ENCODE measurements around the gene LINC00237.

LINC00237 gene

DNA sequence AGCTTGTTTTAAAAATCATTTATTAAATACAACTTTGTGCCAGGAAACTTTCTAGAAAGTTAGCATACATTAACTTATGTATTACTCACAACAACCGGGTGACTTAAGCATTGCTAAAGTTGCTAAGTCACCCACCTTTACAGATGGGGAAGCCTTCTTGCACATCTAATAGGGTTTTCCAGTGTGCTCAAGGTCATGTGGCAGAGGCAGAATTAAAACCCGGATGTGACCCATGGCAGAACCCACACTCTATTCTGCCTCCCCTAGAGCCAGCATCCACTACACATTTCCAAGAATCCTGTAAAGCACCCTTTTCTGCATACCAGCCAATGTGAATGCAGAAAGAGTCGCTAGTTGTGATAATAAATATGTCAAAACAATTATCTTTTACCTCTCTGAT, 13.4 kb downstream of the LINC00237 start:
- DNase-seq = no peak

DNA sequence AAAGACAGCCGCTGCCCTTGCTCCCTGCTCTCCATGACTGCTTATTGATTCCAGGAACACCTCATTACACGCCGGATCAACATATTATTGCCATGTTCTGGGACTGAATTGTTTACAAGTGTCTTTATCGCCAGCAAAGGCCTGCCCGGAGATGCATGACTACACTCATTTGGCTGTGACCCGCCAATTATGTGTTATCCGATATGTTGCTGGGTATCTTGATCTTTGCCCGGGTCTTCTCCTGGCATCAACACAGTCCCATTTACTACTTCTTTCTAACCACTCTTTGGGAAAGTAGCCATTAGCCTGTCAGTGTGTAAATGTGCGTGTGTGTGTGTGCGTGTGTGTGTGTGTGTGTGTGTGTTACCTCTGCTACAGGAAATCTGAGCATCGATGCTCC, 15.4 kb downstream of the LINC00237 start:
- DNase-seq = no peak

GRCh38 chr20:21090111-21090618, 16.0 kb downstream of the LINC00237 start:
- no peak for DNase-seq

GRCh38 chr20:21089391-21089790, 16.8 kb downstream of the LINC00237 start:
- DNase-seq = no peak

DNA sequence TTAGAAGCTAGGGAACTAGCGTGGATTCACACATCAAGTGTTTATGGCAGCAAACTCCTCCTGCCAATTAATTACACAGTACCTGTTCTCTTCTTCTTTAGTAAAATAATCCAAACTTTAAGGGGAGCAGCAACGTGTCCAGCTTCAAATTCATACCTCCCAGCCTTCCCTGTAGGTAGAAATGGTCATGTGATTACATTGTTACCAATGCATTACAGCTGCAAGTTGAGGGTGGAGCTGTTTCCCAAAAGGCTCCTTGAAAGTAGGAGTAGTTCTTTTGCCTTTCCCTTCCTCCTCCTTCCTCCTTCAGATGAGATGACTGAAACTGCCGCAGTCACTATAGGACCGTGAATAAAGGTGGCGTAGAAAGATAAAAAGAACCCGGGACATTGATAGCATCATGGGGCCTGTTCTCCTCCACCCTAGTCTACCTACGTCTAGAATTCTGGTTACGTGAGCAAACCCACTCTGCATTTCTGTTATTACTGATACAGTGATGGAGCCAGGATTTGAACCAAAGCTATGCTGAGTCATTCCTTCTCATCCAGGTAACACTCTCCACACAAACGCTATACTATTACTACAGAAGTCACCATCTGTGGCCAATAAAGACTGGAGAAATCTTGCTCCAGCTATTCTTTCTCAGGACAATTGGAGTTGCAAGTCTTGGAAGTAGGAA, 18.2 kb downstream of the LINC00237 start:
- no peak for DNase-seq

- no peak for DNase-seq
Observed at GRCh38 chr20:21083825-21084325, 22.3 kb downstream of the LINC00237 start.

DNA sequence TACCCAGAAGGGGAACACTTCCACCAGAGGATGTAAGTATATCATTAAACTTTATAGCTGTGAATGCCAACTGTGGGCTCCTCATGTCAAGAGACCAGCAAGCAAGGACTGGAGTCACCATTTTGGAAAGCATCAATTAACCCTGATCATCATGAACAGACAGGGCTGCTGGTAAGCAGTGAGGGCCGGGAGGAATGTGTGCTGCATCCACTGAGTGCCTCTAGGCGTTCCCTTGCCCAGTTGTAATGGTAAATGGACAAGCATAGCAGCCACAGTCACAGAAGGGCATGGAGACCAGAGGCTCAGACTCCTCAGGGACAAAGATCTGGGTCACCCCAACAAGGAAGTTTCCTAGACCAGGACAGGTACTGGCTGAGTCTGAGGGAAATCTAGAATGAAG, 23.6 kb downstream of the LINC00237 start:
- no peak for DNase-seq

GRCh38 chr20:21077809-21078345, 28.3 kb downstream of the LINC00237 start:
- DNase-seq = no peak

DNA sequence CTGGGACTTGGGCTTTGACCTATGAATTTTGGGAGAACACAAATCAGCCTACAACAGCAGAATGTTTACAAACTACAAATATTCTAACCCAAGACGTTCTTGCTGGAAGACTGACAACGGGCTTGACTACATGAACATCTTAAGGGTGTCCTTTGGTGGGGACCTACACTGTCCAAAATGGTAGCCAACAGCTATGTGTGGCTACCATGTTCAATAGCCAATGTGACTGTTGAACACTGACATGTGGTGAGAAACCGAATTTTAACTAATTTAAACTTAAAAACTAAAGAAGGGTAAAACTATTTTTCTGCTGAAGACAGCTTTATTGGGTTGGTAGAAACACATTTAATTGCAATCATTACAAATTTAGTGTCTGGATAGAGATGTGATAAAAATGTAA, 30.1 kb downstream of the LINC00237 start:
- no peak for DNase-seq

DNA sequence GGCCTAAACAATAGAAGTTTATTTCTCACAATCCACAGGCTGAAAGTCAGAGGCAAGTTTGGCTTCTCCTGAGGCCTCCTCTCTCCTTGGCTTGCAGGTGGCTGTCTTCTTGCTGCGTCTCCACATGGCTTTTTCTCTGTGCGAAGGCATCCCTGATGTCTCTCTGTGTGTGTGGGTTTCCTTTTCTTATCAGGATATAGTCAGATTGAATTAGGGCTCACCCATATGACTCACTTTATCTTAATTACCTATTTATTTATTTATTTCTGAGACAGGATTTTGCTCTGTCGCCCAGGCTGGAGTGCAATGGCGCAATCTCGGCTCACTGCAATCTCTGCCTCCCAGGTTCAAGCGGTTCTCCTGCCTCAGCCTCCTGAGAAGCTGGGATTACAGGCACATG, 30.7 kb downstream of the LINC00237 start:
- no peak for DNase-seq

DNA sequence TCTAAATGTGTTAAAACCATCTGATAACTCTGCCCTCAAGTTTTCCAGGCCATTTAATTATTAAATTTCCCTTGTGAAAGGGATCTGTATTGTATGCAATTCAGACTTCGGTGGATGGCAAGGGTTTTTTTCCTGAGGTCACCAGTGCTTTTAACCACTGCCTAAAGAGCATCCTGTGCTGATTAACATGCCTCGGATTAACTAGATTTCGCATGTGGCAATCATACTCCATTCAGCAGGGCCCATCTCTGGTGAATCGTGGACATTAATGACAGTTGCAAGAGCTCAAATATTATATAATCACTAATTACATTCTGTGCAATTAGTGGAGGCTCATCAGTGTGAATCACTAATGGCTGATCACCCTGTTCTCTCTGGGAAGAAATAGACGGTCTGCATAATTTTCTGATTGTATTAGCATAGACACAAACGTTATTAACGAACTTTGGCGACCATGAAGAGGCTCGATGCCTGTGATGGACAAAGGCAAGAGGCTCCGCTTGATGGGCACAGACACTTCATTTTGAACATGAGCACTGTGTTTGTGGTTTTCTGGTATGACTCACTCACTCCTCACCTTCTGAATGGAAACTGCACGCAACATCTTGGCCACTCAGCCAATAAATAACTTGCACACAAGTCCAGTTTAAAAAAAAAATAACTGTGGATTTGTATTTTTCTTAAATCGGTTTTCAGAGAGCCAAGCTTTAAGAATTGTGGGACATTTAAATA, 31.4 kb downstream of the LINC00237 start:
- no peak for DNase-seq

DNA sequence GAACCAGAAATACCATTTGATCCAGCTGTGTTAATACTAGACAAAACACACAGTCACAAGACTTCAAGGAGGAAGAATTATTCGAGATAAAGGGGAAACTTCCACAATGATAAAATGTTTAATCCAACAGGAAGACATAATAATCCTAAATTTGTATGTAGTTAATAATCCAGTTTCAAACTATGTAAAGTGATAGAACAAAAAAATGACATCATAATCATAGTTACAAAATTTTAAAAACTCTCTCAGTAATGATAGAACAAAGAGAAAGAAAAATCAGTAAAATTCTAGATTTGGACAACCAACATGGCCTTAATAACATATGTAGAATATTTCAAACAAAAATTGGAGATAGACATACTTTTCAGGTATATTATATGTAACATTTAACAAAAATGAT, 38.9 kb downstream of the LINC00237 start:
- no peak for DNase-seq

- no peak for DNase-seq
Observed at GRCh38 chr20:21064924-21065323, 41.2 kb downstream of the LINC00237 start.

- DNase-seq = no peak
Observed at GRCh38 chr20:21063276-21063675, 42.9 kb downstream of the LINC00237 start.

DNA sequence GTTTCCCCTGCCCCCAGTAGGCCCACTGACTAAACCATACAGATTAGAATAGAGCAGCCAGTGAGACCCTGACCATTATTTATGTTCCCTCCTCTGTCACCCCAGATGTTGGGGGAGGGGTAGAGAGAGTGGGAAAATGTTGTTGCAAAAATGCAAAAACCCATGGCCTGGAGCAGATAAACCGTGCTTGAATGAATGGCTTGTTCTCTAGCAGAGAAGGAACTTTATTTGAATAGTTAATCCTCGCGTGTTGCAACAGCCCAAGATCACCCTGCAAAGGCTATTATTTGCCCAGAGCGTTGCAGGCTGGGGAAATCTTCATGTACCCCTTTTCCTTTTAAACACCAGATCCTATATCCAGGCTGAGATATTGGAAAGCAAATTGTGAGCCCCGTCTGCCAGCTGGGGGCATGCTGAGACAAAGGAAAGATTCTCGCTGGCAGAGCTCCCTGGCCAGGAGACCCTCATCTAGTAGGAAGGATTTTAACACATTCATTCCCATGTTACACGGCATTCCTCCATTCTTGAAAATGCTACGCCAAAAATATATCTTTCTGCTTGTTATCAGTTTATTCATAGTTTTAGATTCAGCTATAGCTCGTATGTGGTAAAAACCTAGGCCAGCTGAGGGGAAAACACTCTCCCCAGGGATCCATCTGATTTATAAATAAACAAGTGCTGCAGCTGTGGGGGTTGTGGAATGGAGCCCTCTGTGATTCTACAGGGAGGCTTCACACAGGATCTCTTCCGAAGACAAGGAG, 53.0 kb downstream of the LINC00237 start:
- no peak for DNase-seq

DNA sequence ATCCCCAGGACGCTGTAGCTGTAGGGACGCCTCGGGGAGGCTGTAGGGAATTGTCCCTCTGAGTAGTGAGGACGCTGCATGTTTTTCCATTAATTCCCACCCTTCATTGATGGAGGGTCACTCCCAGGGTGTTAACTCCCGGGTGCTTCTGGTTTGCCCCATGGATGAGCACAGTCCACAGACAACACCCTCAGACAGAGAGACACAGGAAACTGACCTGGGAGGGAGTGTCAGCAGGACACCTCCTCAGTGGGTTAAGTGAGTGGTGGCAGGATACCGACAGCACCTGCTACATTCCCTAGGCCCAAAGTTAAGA, 53.5 kb downstream of the LINC00237 start:
- DNase-seq = no peak

DNA sequence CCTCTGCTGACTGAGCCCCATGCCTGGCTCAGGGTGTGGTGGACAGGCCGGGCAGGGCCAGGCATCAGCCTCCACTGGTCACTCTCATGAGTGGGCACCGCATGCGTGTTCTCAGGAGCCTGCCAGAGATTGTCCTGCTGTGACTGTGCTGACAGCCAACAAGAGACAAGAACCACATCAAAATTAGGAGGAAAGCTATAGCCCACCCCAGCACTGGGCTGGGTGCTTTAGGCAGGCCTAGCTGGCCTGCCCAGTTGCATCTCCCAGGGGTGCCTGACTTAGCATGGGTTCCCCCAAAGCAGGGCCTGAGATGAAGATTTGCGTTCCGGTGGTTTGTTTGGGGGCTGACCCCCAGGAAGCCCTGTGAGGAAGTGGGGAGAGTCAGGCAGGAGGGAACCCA, 53.9 kb downstream of the LINC00237 start:
- DNase-seq = no peak

GRCh38 chr20:21050710-21051109, 55.4 kb downstream of the LINC00237 start:
- no peak for DNase-seq

GRCh38 chr20:21049305-21049828, 56.8 kb downstream of the LINC00237 start:
- DNase-seq = no peak

DNA sequence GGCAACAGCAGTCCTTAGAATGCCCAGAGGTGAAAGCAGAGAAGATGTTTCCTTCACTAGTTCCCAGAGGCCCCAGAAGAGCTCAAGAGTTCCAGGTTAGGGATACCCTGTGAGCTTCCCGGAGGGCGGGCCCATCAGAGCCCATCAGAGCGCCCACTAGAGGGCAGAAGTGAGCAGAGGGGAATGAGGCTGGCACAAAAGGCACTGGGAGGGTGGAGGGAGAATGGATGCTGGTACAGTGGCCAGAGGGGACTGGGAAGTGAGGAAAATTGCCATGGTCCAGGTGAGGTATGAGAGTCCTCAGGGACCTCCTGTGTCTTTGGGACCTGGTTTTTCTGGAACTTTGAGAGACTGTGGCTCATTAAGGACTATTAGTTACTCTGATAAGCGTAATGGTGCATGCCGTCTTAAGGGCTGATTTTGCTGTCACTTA, 57.3 kb downstream of the LINC00237 start:
- DNase-seq = peak; percentile 31

GRCh38 chr20:21047981-21048380, 58.2 kb downstream of the LINC00237 start:
- no peak for DNase-seq

DNA sequence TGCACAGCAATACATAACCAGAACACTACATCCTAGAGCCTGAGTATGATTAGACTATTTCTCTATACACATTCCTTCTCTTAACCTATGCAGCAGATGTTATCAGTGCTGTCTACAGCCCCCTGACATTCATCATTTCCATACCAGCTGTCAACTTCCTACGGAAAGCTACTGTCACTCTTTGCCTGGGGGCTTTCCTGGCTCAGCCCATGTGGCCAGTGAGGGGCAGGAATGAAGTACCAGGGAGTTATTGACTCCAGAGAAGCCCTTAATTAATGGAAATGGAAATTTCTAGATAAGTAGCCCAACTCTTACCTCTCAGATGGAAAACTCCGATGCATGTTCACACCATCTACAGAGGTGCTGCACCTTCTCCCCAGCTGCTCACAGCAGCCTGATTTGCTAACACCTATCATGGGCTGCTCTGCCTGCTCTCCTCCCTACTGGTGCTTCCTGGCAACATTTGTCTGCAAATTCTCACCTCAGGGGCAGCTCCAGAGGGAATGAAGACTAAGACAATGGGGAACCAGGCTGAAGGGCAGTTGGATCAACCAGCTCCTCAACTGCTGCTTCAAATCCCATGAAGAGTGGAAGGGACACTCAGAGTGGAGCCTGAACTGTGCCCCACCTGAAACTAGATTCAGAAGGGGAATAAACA, 59.6 kb downstream of the LINC00237 start:
- no peak for DNase-seq

Measured in CD4-positive, alpha-beta T cell treated with Interleukin-15 for 1 hour (primary cell).